OCI-LY7 (cell line): Measurements from ENCODE around the gene ZNF683. TPM values are rescaled to one million over a fixed set of nuclear protein-coding genes. Genes with fewer than 3 reads are reported as not detected.
A peak's percentile ranks its signal among the peaks of the same experiment; 100 is the strongest.

Source experiments
- BruUV-seq: library from RNA; stranded (reverse); fragments of 400-500 nt; replicated peaks from 2 replicates; lab custom pipeline; 2021; lab: Mats Ljungman, UMichigan
- CTCF ChIA-PET: fragments of 300-600 bp; sonication (Branson Sonifier 250); formaldehyde crosslinking; loops from one replicate; lab custom pipeline; 2022; ENCODE audit warnings: antibody characterized with exemption; ENCODE audit not compliant: unreplicated experiment; lab: Charles Lee
- POLR2A ChIA-PET: fragments of 300-600 bp; sonication (Branson Sonifier 250); formaldehyde crosslinking; loops from one replicate; lab custom pipeline; 2022; ENCODE audit warnings: antibody characterized with exemption; lab: Charles Lee
- DNase-seq: peaks from one replicate; pipeline ENCODE4 v3.0.0-alpha.2; 2015; ENCODE audit warnings: low spot score
- H2AFZ ChIP-seq: fragments of 200-600 bp; sonication (generic), shearing (Covaris generic); 2 replicates; pipeline ENCODE4 v1.6.1; 2014; ENCODE audit warnings: mild to moderate bottlenecking, antibody characterized with exemption, low read length, moderate library complexity
- H3K27ac ChIP-seq: fragments of 200-600 bp; sonication (generic); 2 replicates; pipeline ENCODE4 v1.5.1; 2014; ENCODE audit warnings: mixed run types, low read depth, mild to moderate bottlenecking, moderate library complexity, low read length, inconsistent platforms; ENCODE audit not compliant: poor library complexity, severe bottlenecking
- H3K36me3 ChIP-seq: fragments of 200-600 bp; sonication (generic); 2 replicates; pipeline ENCODE4 v1.6.1; 2014; ENCODE audit warnings: mild to moderate bottlenecking, antibody characterized with exemption, low read length, moderate library complexity, mixed read lengths; ENCODE audit not compliant: insufficient read depth
- H3K4me1 ChIP-seq: fragments of 200-600 bp; sonication (generic); 2 replicates; pipeline ENCODE4 v1.5.1; 2014; ENCODE audit warnings: mild to moderate bottlenecking, low read length; ENCODE audit not compliant: insufficient read depth, poor library complexity, severe bottlenecking
- H3K4me2 ChIP-seq: fragments of 200-600 bp; sonication (generic); 2 replicates; pipeline ENCODE4 v1.6.1; 2014; ENCODE audit warnings: mild to moderate bottlenecking, low read length
- H3K4me3 ChIP-seq: fragments of 200-600 bp; sonication (generic); 2 replicates; pipeline ENCODE4 v1.5.1; 2014; ENCODE audit warnings: mild to moderate bottlenecking, low read depth, low read length; ENCODE audit not compliant: poor library complexity, severe bottlenecking
- H3K79me2 ChIP-seq: fragments of 200-600 bp; sonication (generic); 2 replicates; pipeline ENCODE4 v1.6.1; 2016; ENCODE audit warnings: low read depth, mild to moderate bottlenecking, low read length, moderate library complexity, mixed read lengths; ENCODE audit not compliant: insufficient read depth
- H3K9me2 ChIP-seq: fragments of 200-600 bp; sonication (generic); 2 replicates; pipeline ENCODE4 v1.6.1; 2016; ENCODE audit warnings: mild to moderate bottlenecking, low read length, mixed read lengths; ENCODE audit not compliant: insufficient read depth
- H3K9me3 ChIP-seq: fragments of 200-600 bp; sonication (generic); 2 replicates; pipeline ENCODE4 v1.6.1; 2014; ENCODE audit warnings: mild to moderate bottlenecking, mixed run types, low read length, mixed read lengths
- H4K20me1 ChIP-seq: fragments of 200-600 bp; sonication (generic); 2 replicates; pipeline ENCODE4 v1.6.1; 2014; ENCODE audit warnings: mild to moderate bottlenecking, antibody characterized with exemption, low read length, moderate library complexity, mixed read lengths; ENCODE audit not compliant: insufficient read depth
- EZH2phosphoT487 ChIP-seq: fragments of 200-600 bp; sonication (generic); IDR thresholded peaks from 2 replicates; pipeline ENCODE4 v1.6.1; 2018; ENCODE audit warnings: low read depth, borderline replicate concordance, mild to moderate bottlenecking, mixed run types, antibody characterized with exemption, low read length, moderate library complexity, mixed read lengths
- intact Hi-C: fragments of 100-400 bp; cut with micrococcal nuclease; formaldehyde crosslinking; loops from one replicate; pipeline ENCODE4 v1.10.0; 2022; ENCODE audit not compliant: unreplicated experiment
- total RNA-seq, 2 experiments: library from RNA; depleted of rRNA in 1 of 2; stranded (reverse); fragments of >200 nt in 1 of 2; shearing (Covaris generic) in 1 of 2; gene quantifications; 2 replicates each; pipeline ENCODE4 v1.2.3, GENCODE V29; 2014 to 2022
- TF ChIP-seq, protein P1 (sequence below): fragments of 200-600 bp; sonication (generic); conservative IDR thresholded peaks from 2 replicates; pipeline ENCODE4 v1.5.1; 2014; ENCODE audit warnings: mild to moderate bottlenecking, antibody characterized with exemption, low read length, moderate library complexity, mixed read lengths

Gene ZNF683
- total RNA-seq, 2 experiments from 2014 or later: not detected

DNA sequence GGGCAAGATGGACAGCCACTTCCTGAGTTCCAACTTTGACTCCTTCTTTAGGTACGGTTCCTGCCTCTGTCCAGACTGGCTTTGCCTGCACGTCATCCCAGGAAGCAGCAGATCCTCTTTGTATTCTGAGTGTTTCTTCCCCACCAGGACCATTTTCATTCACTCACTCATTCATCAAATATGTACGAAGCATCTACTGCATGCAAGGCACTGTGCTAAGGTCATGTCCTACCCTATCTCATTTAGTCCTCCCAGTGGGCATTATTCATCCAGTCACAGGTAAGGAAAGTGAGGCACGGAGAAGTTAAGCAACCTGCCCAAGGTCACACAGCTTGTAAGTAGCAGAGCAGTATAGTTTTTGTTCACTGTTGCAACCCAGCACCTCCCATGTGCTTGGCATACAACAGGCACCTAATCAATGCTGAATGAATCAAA is 32.5 kb downstream of the ZNF683 start:
- Histone ChIP-seq H3K4me1 (peaks cover 30% of the 10 kb centered on the region), H3K36me3 (no peaks in the 10 kb centered on the region), H2AFZ (no peak overlapping the region), H4K20me1 (no peaks in the 10 kb centered on the region), H3K79me2 (no peaks in the 10 kb centered on the region), H3K4me3 (no peak overlapping the region), H3K9me2 (no peaks in the 10 kb centered on the region), H3K4me2 (no peak overlapping the region), H3K9me3 (no peaks in the 10 kb centered on the region), H3K27ac (no peak overlapping the region)
- CTCF ChIA-PET: no interaction called here
- no TSS peak for BruUV-seq
- intact Hi-C loops: no loop called here
- no peak for DNase-seq
- TF ChIP-seq, protein P1, sequence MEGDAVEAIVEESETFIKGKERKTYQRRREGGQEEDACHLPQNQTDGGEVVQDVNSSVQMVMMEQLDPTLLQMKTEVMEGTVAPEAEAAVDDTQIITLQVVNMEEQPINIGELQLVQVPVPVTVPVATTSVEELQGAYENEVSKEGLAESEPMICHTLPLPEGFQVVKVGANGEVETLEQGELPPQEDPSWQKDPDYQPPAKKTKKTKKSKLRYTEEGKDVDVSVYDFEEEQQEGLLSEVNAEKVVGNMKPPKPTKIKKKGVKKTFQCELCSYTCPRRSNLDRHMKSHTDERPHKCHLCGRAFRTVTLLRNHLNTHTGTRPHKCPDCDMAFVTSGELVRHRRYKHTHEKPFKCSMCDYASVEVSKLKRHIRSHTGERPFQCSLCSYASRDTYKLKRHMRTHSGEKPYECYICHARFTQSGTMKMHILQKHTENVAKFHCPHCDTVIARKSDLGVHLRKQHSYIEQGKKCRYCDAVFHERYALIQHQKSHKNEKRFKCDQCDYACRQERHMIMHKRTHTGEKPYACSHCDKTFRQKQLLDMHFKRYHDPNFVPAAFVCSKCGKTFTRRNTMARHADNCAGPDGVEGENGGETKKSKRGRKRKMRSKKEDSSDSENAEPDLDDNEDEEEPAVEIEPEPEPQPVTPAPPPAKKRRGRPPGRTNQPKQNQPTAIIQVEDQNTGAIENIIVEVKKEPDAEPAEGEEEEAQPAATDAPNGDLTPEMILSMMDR: no peak
- TF ChIP-seq EZH2phosphoT487: no peak
- POLR2A ChIA-PET: no interaction called here

- Histone ChIP-seq H3K27ac (no peak overlapping the region), H3K4me2 (no peak overlapping the region), H2AFZ (no peak overlapping the region), H3K4me1 (peaks cover 30% of the 10 kb centered on the region), H3K9me2 (no peaks in the 10 kb centered on the region), H3K9me3 (no peaks in the 10 kb centered on the region), H4K20me1 (no peaks in the 10 kb centered on the region), H3K36me3 (no peaks in the 10 kb centered on the region), H3K79me2 (no peaks in the 10 kb centered on the region), H3K4me3 (no peak overlapping the region)
- ChIA-PET CTCF (no interaction called here), POLR2A (no interaction called here)
- no peak for DNase-seq
- BruUV-seq: no TSS peak
- intact Hi-C loops: loop anchor here (5.0 kb wide), 1 partner anchor 226 kb away; the partner anchor contains the start of gene PDIK1L
- TF ChIP-seq EZH2phosphoT487: no peak
- TF ChIP-seq, protein P1: no peak
These were observed 33.9 kb downstream of the ZNF683 start for GRCh38 chr1:26338670-26339069.

DNA sequence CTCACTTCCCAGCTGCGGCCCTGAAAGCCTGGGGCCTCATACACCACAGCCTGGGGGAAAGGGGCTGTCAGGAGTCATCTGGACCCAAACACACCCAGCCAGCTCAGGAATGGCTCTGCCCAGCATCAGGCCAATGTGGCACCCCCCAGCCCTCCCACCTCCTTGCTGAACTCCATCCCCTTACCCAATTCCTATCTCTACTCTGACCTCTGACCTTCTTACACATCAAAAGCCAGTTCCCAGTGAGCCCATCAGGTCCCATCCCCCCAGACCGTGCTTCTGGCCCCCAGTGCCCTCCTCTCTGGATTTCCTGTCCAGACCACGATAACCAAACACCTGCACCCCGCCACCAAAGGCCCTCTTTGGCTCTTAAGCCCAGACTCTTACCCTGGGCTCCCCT is 34.9 kb downstream of the ZNF683 start:
- TF ChIP-seq, protein P1: no peak
- no peak for TF ChIP-seq EZH2phosphoT487
- BruUV-seq: no TSS peak

More for the DNA sequence above, 34.9 kb downstream of the ZNF683 start:
- POLR2A ChIA-PET: no interaction called here
- Histone ChIP-seq H3K27ac (no peak overlapping the region), H2AFZ (peak overlapping the region; percentile 71; the same call in 1 of the 2 replicates), H4K20me1 (no peaks in the 10 kb centered on the region), H3K4me1 (peaks cover 30% of the 10 kb centered on the region), H3K4me3 (no peak overlapping the region), H3K9me3 (no peaks in the 10 kb centered on the region), H3K79me2 (no peaks in the 10 kb centered on the region), H3K4me2 (peak overlapping the region; percentile 74), H3K9me2 (no peaks in the 10 kb centered on the region), H3K36me3 (no peaks in the 10 kb centered on the region)
- intact Hi-C loops: loop anchor here (5.0 kb wide), 1 partner anchor 225 kb away; the partner anchor contains the start of gene PDIK1L
- DNase-seq: no peak
- CTCF ChIA-PET: no interaction called here
